Measurements from ENCODE around the gene UBTF. TPM values are rescaled to one million over a fixed set of nuclear protein-coding genes. Genes with fewer than 3 reads are reported as not detected.

Gene UBTF
- 74.0 TPM for polyA plus RNA-seq (ENCODE audit: insufficient read length)

GRCh38 chr17:44219616-44220212 is at the start of gene UBTF:
Gene UBTF, minus strand, starts transcription at chr17:44219675. Its CDS starts 1,446 bp downstream, at chr17:44218229.
- DNase-seq: peak; percentile 69

- no peak for DNase-seq
Measured at GRCh38 chr17:44268709-44269534, 49.4 kb upstream of the UBTF start.

GRCh38 chr17:44267818-44268490 is 48.5 kb upstream of the UBTF start, which contains the start of gene SLC4A1:
Gene SLC4A1, minus strand, starts transcription at chr17:44268135. Its CDS starts 5,269 bp downstream, at chr17:44262866.
- no peak for DNase-seq

GRCh38 chr17:44267165-44267455 is 47.6 kb upstream of the UBTF start:
- DNase-seq: no peak

- DNase-seq: no peak
Measured at GRCh38 chr17:44266402-44267164, 47.1 kb upstream of the UBTF start.

GRCh38 chr17:44263345-44263902 is 43.9 kb upstream of the UBTF start:
- DNase-seq: no peak

- DNase-seq: no peak
Measured at GRCh38 chr17:44262654-44263225, 43.3 kb upstream of the UBTF start.

GRCh38 chr17:44260296-44260695 is 40.8 kb upstream of the UBTF start:
- no peak for DNase-seq

GRCh38 chr17:44258811-44259351 is 39.4 kb upstream of the UBTF start:
- no peak for DNase-seq

GRCh38 chr17:44257815-44258760 is 38.6 kb upstream of the UBTF start:
- DNase-seq: no peak

- no peak for DNase-seq
Measured at GRCh38 chr17:44256671-44257070, 37.2 kb upstream of the UBTF start.

GRCh38 chr17:44255915-44256314 is 36.4 kb upstream of the UBTF start:
- no peak for DNase-seq

- DNase-seq: no peak
Measured at GRCh38 chr17:44254361-44255095, 35.1 kb upstream of the UBTF start.

- DNase-seq: no peak
Measured at GRCh38 chr17:44253006-44253405, 33.5 kb upstream of the UBTF start.

- no peak for DNase-seq
Measured at GRCh38 chr17:44251062-44251461, 31.6 kb upstream of the UBTF start.

- DNase-seq: no peak
Measured at GRCh38 chr17:44249501-44250246, 30.2 kb upstream of the UBTF start.

- no peak for DNase-seq
Measured at GRCh38 chr17:44247876-44248736, 28.6 kb upstream of the UBTF start.

GRCh38 chr17:44247440-44247841 is 28.0 kb upstream of the UBTF start:
- no peak for DNase-seq

Data from hindlimb muscle (tissue), 1 donor.